ENCODE measurements around the gene SDK2.

The SDK2 gene

DNA sequence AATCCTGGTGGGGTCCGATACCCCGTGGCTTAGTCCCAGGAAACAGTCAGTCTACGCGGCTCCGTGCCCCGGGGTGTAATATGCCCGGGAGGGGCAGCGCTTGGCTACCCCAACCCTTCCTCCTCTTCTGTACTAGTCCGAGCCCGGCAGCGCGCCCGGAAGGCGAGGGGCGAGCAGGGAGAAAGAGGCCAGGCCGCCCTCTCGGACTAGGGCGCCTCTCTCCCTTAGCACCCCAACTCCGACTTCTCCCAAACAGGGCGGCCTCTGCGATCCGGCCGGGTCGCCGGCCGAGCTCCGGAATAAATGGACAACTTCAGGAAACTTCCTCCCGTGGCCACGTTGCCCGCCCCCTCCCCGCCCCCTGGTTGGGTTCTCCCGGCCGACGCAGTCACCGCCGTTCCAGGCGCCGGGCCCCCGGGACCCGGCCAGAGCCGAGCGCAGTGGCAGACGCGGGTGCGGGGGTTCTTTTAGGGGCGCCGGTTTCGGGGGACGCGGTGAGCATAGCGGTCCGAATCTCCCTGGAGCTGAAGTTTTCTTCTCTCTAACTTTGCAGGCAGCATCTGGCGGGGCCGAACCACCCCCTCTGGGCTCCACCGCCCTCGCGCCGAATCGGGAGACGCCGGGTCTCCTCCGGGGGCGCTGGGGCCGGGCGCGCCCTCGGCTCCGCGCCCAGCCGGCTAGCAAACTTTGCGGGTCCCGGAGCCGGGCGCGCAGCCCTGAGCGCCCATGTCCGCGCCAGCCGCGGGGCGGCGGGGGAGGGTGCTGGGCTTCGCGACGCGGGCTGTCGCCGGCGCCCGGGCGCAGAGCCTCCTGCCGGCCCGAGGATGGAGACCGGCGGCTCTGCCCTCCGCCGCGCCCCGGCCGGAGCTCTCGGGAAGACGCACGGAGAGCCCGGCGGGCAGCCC is at the start of gene SDK2:
SDK2 (minus strand) TSS at position 301 of the 905 bp plus-strand sequence. CDS start 357 bp downstream, outside the sequence.
- H3K36me3 ChIP-seq (ENCODE audit: control insufficient read depth, insufficient read depth, low read length), result no peaks in the 10 kb centered on the region
- peaks cover 47% of the 10 kb centered on the region for H3K27me3 ChIP-seq (ENCODE audit: control insufficient read depth, insufficient read depth, low read length)
- H3K4me1 ChIP-seq (ENCODE audit: control insufficient read depth, insufficient read depth, low read length), result peaks cover 6% of the 10 kb centered on the region
- H3K9me3 ChIP-seq (ENCODE audit: control insufficient read depth, insufficient read depth, low read length), result no peaks in the 10 kb centered on the region
- peak within 1 kb of the TSS; percentile 69 for H3K4me3 ChIP-seq (ENCODE audit: low read depth, low read length)
- peak within 1 kb of the TSS; percentile 54 for H3K9ac ChIP-seq (ENCODE audit: low read depth, low read length)

GRCh38 chr17:73693071-73693470 is 48.8 kb upstream of the SDK2 start:
- Histone ChIP-seq H3K4me1 (ENCODE audit: control insufficient read depth, insufficient read depth, low read length) (peaks cover 9% of the 10 kb centered on the region), H3K9ac (ENCODE audit: low read depth, low read length) (no peak overlapping the region), H3K27me3 (ENCODE audit: control insufficient read depth, insufficient read depth, low read length) (no peaks in the 10 kb centered on the region), H3K4me3 (ENCODE audit: low read depth, low read length) (no peak overlapping the region), H3K9me3 (ENCODE audit: control insufficient read depth, insufficient read depth, low read length) (no peaks in the 10 kb centered on the region), H3K36me3 (ENCODE audit: control insufficient read depth, insufficient read depth, low read length) (no peaks in the 10 kb centered on the region)

GRCh38 chr17:73691321-73691766 is 47.1 kb upstream of the SDK2 start:
- Histone ChIP-seq H3K4me3 (ENCODE audit: low read depth, low read length) (no peak overlapping the region), H3K27me3 (ENCODE audit: control insufficient read depth, insufficient read depth, low read length) (no peaks in the 10 kb centered on the region), H3K9ac (ENCODE audit: low read depth, low read length) (no peak overlapping the region), H3K36me3 (ENCODE audit: control insufficient read depth, insufficient read depth, low read length) (no peaks in the 10 kb centered on the region), H3K9me3 (ENCODE audit: control insufficient read depth, insufficient read depth, low read length) (no peaks in the 10 kb centered on the region), H3K4me1 (ENCODE audit: control insufficient read depth, insufficient read depth, low read length) (peaks cover 14% of the 10 kb centered on the region)

- H3K36me3 ChIP-seq (ENCODE audit: control insufficient read depth, insufficient read depth, low read length), result no peaks in the 10 kb centered on the region
- no peak overlapping the region for H3K4me3 ChIP-seq (ENCODE audit: low read depth, low read length)
- no peaks in the 10 kb centered on the region for H3K27me3 ChIP-seq (ENCODE audit: control insufficient read depth, insufficient read depth, low read length)
- no peak overlapping the region for H3K9ac ChIP-seq (ENCODE audit: low read depth, low read length)
- peaks cover 16% of the 10 kb centered on the region for H3K4me1 ChIP-seq (ENCODE audit: control insufficient read depth, insufficient read depth, low read length)
- H3K9me3 ChIP-seq (ENCODE audit: control insufficient read depth, insufficient read depth, low read length), result no peaks in the 10 kb centered on the region
These were observed 46.4 kb upstream of the SDK2 start for GRCh38 chr17:73690676-73691075.

GRCh38 chr17:73689596-73690275 is 45.5 kb upstream of the SDK2 start:
- no peak overlapping the region for H3K4me3 ChIP-seq (ENCODE audit: low read depth, low read length)
- no peak overlapping the region for H3K9ac ChIP-seq (ENCODE audit: low read depth, low read length)
- no peaks in the 10 kb centered on the region for H3K36me3 ChIP-seq (ENCODE audit: control insufficient read depth, insufficient read depth, low read length)
- H3K27me3 ChIP-seq (ENCODE audit: control insufficient read depth, insufficient read depth, low read length), result no peaks in the 10 kb centered on the region
- H3K9me3 ChIP-seq (ENCODE audit: control insufficient read depth, insufficient read depth, low read length), result no peaks in the 10 kb centered on the region
- H3K4me1 ChIP-seq (ENCODE audit: control insufficient read depth, insufficient read depth, low read length), result peaks cover 22% of the 10 kb centered on the region

DNA sequence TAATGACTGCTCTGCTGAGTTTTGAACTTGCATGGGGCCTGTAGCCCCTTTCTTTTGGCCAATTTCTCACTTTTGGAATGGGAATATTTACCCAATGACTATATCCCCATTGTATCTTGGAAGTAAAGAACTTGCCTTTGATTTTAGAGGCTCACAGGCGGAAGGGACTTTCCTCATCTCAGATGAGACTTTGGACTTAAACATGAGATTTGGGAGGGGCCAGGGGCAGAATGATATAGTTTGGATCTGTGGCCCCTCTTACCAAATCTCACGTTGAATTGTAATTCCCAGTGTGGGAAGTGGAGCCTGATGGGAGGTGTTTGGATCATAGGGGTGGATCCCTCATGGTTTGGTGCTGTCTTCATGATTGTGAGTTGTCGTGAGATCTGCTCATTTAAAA is 42.7 kb upstream of the SDK2 start:
- Histone ChIP-seq H3K9me3 (ENCODE audit: control insufficient read depth, insufficient read depth, low read length) (no peaks in the 10 kb centered on the region), H3K36me3 (ENCODE audit: control insufficient read depth, insufficient read depth, low read length) (no peaks in the 10 kb centered on the region), H3K4me1 (ENCODE audit: control insufficient read depth, insufficient read depth, low read length) (peaks cover 24% of the 10 kb centered on the region), H3K4me3 (ENCODE audit: low read depth, low read length) (no peak overlapping the region), H3K27me3 (ENCODE audit: control insufficient read depth, insufficient read depth, low read length) (no peaks in the 10 kb centered on the region), H3K9ac (ENCODE audit: low read depth, low read length) (no peak overlapping the region)

DNA sequence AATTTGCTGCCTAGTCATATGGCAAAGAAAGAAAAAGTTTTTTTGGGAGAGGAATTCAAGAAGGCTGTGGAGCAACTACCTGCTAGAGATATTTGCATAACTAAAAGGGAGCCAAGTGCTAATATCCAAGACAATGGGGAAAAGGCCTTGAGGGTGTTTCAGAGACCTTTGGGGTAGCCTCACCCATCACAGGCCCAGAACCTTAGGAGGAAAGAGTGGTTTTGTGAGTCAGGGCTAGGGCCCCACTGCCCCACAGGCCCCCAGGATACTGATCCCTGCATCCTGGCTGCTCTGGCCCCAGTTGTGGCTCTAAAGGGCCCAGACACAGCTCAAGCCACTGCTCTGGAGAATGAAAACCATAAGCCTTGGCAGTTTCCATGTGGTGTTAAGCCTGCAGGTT is 41.9 kb upstream of the SDK2 start:
- Histone ChIP-seq H3K9ac (ENCODE audit: low read depth, low read length) (no peak overlapping the region), H3K4me1 (ENCODE audit: control insufficient read depth, insufficient read depth, low read length) (peaks cover 20% of the 10 kb centered on the region), H3K27me3 (ENCODE audit: control insufficient read depth, insufficient read depth, low read length) (no peaks in the 10 kb centered on the region), H3K4me3 (ENCODE audit: low read depth, low read length) (no peak overlapping the region), H3K36me3 (ENCODE audit: control insufficient read depth, insufficient read depth, low read length) (no peaks in the 10 kb centered on the region), H3K9me3 (ENCODE audit: control insufficient read depth, insufficient read depth, low read length) (no peaks in the 10 kb centered on the region)

DNA sequence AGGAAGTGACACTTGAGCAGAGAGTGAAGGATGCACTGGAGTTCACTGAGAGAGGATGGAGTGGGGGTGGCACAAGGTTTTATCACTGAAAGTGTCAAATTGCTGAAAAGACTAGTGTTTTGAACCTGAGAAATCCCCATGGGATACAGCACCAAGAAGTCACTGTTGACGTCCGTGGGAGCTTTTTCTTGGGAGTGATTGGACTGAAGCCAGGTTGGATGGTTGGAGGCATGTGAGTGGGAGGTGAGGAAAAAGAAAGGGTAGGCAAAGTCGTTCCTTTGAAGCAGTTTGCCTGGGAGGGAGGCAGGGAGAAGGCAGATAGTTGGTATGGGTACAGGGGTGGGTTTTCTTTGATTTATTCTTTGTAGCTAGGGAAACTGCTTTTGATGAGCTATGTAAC is 39.9 kb upstream of the SDK2 start:
- Histone ChIP-seq H3K9ac (ENCODE audit: low read depth, low read length) (no peak overlapping the region), H3K4me3 (ENCODE audit: low read depth, low read length) (no peak overlapping the region), H3K27me3 (ENCODE audit: control insufficient read depth, insufficient read depth, low read length) (no peaks in the 10 kb centered on the region), H3K9me3 (ENCODE audit: control insufficient read depth, insufficient read depth, low read length) (no peaks in the 10 kb centered on the region), H3K4me1 (ENCODE audit: control insufficient read depth, insufficient read depth, low read length) (peaks cover 16% of the 10 kb centered on the region), H3K36me3 (ENCODE audit: control insufficient read depth, insufficient read depth, low read length) (no peaks in the 10 kb centered on the region)

DNA sequence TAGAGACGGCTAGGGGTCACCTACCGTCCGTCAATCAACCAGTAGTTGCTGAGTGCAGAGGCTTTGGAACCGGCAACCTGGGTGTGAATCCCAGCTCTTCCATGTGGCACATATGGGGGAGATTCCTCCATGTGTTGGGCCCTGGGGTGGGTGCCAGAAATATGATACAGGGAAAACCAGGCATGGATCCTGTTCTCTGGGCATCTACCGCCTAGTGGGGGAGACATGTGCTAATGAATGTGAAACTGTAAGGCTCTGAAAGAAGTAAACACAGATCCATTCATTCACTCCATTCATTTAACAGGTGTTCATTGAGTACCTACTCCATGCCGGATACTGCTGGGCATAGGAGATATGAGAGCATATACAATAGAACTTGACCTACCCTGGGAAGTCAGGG is 39.5 kb upstream of the SDK2 start:
- no peaks in the 10 kb centered on the region for H3K9me3 ChIP-seq (ENCODE audit: control insufficient read depth, insufficient read depth, low read length)
- H3K4me1 ChIP-seq (ENCODE audit: control insufficient read depth, insufficient read depth, low read length), result peaks cover 16% of the 10 kb centered on the region
- no peak overlapping the region for H3K4me3 ChIP-seq (ENCODE audit: low read depth, low read length)
- no peak overlapping the region for H3K9ac ChIP-seq (ENCODE audit: low read depth, low read length)
- no peaks in the 10 kb centered on the region for H3K36me3 ChIP-seq (ENCODE audit: control insufficient read depth, insufficient read depth, low read length)
- H3K27me3 ChIP-seq (ENCODE audit: control insufficient read depth, insufficient read depth, low read length), result no peaks in the 10 kb centered on the region

DNA sequence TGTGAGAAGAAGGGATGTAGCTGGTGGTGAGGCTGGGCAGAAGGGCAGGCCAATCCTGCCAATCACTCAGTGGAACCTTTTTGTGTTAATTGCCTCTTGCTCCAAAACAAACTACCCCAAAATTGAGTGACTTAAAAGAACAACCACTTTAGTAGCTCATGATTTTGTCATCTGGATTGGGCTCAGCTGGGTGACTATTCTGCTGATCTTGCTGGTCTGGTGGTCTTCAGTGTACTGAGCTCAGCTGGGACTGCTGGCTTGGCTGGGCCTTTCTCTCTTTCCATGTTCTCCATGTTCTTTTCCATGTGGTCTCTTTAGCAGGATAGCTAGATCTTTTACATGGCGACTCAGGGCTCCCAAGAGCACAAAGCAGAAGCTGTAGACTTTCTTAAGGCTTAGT is 37.7 kb upstream of the SDK2 start:
- Histone ChIP-seq H3K4me3 (ENCODE audit: low read depth, low read length) (no peak overlapping the region), H3K4me1 (ENCODE audit: control insufficient read depth, insufficient read depth, low read length) (peaks cover 14% of the 10 kb centered on the region), H3K9me3 (ENCODE audit: control insufficient read depth, insufficient read depth, low read length) (no peaks in the 10 kb centered on the region), H3K27me3 (ENCODE audit: control insufficient read depth, insufficient read depth, low read length) (peaks cover 2% of the 10 kb centered on the region), H3K9ac (ENCODE audit: low read depth, low read length) (no peak overlapping the region), H3K36me3 (ENCODE audit: control insufficient read depth, insufficient read depth, low read length) (no peaks in the 10 kb centered on the region)

DNA sequence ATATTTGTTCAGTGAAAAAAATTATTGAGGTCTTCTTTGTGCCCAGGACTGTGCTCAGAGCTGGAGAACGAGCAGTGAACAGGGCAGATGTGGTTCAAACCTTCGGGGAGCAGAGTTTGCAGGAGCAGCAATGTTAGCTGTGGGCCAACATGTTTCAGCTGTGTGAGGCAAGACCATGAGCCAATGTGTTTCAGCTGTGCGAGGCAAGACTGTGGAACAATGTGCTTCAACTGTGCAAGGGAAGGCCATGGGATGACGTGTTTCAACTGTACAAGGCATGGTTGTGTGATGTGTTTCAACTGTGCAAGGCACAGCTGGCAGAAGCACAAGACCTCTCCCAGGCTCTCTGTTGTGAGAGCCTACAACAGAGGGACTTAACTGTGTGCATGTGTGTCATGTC is 35.2 kb upstream of the SDK2 start:
- H3K36me3 ChIP-seq (ENCODE audit: control insufficient read depth, insufficient read depth, low read length), result no peaks in the 10 kb centered on the region
- no peaks in the 10 kb centered on the region for H3K9me3 ChIP-seq (ENCODE audit: control insufficient read depth, insufficient read depth, low read length)
- H3K27me3 ChIP-seq (ENCODE audit: control insufficient read depth, insufficient read depth, low read length), result peaks cover 2% of the 10 kb centered on the region
- H3K9ac ChIP-seq (ENCODE audit: low read depth, low read length), result no peak overlapping the region
- no peak overlapping the region for H3K4me3 ChIP-seq (ENCODE audit: low read depth, low read length)
- H3K4me1 ChIP-seq (ENCODE audit: control insufficient read depth, insufficient read depth, low read length), result peaks cover 3% of the 10 kb centered on the region

DNA sequence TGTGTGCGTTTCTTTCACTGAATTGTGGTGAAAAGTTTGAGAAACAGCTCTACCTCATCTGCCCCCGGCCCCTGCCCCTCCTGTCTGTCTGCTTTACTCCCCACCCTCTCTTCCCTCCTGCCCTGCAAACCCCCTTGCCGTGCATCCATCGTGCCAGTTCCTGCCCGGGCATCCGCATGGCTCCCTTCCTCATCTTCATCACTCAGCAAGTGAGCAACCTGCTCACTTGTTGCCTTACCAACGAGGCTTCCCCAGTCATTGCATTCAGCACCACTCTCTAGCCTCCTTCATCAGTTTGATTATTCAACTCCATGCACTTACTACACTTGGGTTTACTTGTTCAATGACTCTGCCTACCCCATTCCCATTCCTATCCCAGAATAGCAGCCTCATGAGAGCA is 34.8 kb upstream of the SDK2 start:
- Histone ChIP-seq H3K36me3 (ENCODE audit: control insufficient read depth, insufficient read depth, low read length) (no peaks in the 10 kb centered on the region), H3K9me3 (ENCODE audit: control insufficient read depth, insufficient read depth, low read length) (no peaks in the 10 kb centered on the region), H3K9ac (ENCODE audit: low read depth, low read length) (no peak overlapping the region), H3K4me3 (ENCODE audit: low read depth, low read length) (no peak overlapping the region), H3K27me3 (ENCODE audit: control insufficient read depth, insufficient read depth, low read length) (peaks cover 2% of the 10 kb centered on the region), H3K4me1 (ENCODE audit: control insufficient read depth, insufficient read depth, low read length) (peaks cover under 1% of the 10 kb centered on the region)
